Measurements from ENCODE around the gene BPIFB6. TPM values are rescaled to one million over a fixed set of nuclear protein-coding genes. Genes with fewer than 3 reads are reported as not detected.

BPIFB6 gene
- total and polyA plus RNA-seq, 2 of the 4 experiments (the other 2 are of a cell fraction), result not detected

- POLR2A ChIA-PET (ENCODE audit: unreplicated experiment), result no interaction called here
- H3K23ac ChIP-seq (ENCODE audit: low read depth, low read length), result no peak overlapping the region
- no peak overlapping the region for H4K5ac ChIP-seq (ENCODE audit: low read depth, low read length)
- no peaks in the 10 kb centered on the region for H3K9me1 ChIP-seq (ENCODE audit: insufficient read depth, low read length)
- H3K36me3 ChIP-seq (ENCODE audit: control insufficient read depth, insufficient read depth, low read length), result no peaks in the 10 kb centered on the region
- 33% methylated on average over 3 of the region's 9 CpGs; no CpG with 5 or more reads in 1 of the 2 experiments for WGBS, 2 experiments (ENCODE audit: extremely low coverage in 2 of 2, insufficient read length in 1 of 2)
- no peak overlapping the region for H3K4me3 ChIP-seq (ENCODE audit: insufficient read depth, low read depth, low read length)
- no peaks in the 10 kb centered on the region for H4K20me1 ChIP-seq (ENCODE audit: insufficient read depth, low read length)
- TF ChIP-seq SMC3 (IDR thresholded peaks at IDR 0.05; ENCODE audit: low read depth, low read length), result no peak
- TF ChIP-seq RFX5 (IDR thresholded peaks at IDR 0.05; ENCODE audit: low read depth, low read length), result no peak
- no peak for TF ChIP-seq MAZ (IDR thresholded peaks at IDR 0.05; ENCODE audit: borderline replicate concordance, low read depth, low read length)
- TF ChIP-seq FOS (IDR thresholded peaks at IDR 0.05; ENCODE audit: low read depth, low read length), result no peak
- TF ChIP-seq BHLHE40 (IDR thresholded peaks at IDR 0.05; ENCODE audit: low read depth, low read length), result no peak
- no peak for TF ChIP-seq CHD1 (IDR thresholded peaks at IDR 0.05; ENCODE audit: low read depth, low read length)
- no peak for TF ChIP-seq MXI1 (IDR thresholded peaks at IDR 0.05; ENCODE audit: borderline replicate concordance, low read depth, low read length)
- H3K14ac ChIP-seq (replicated peaks; ENCODE audit: low read depth, low read length), result no peak overlapping the region
- H3K27ac ChIP-seq (ENCODE audit: insufficient read depth, low read length), result no peak overlapping the region
- H3K27me3 ChIP-seq (ENCODE audit: control insufficient read depth, insufficient read depth, low read length), result no peaks in the 10 kb centered on the region; the same call in none of the 2 replicates
- ATAC-seq (ENCODE audit: low read depth) (no peak), DNase-seq (no peak)
- H3K56ac ChIP-seq (ENCODE audit: extremely low read depth, insufficient read depth, low read length), result no peak overlapping the region
- H2BK5ac ChIP-seq (ENCODE audit: low read depth, low read length, poor library complexity, severe bottlenecking), result no peak overlapping the region
- intact Hi-C loops (cut with micrococcal nuclease), result no loop called here
- H2AK9ac ChIP-seq (replicated peaks; ENCODE audit: low read depth, low read length, poor library complexity), result no peak overlapping the region
- H4K8ac ChIP-seq (ENCODE audit: low read depth in 2 of 2, low read length in 2 of 2), result no peak overlapping the region
- no peaks in the 10 kb centered on the region for H3K9me3 ChIP-seq (ENCODE audit: control insufficient read depth, insufficient read depth, low read length)
- dilution Hi-C loops (cut with HindIII; ENCODE audit: low sequenced_read_pairs, unreplicated experiment), result no loop called here
- no peaks in the 10 kb centered on the region for H3K4me1 ChIP-seq (ENCODE audit: control insufficient read depth, insufficient read depth, low read length)
- BruUV-seq (replicated peaks), result no TSS peak
- H3K4me2 ChIP-seq (ENCODE audit: low read depth, low read length), result no peak overlapping the region
- no peak overlapping the region for H2BK15ac ChIP-seq (ENCODE audit: low read depth, low read length)
- H3K4ac ChIP-seq (ENCODE audit: low read depth, low read length), result no peak overlapping the region
- H3K18ac ChIP-seq (ENCODE audit: low read depth, low read length), result no peak overlapping the region
- no peak overlapping the region for H2BK20ac ChIP-seq (ENCODE audit: low read depth, low read length)
- H3K9ac ChIP-seq (ENCODE audit: low read depth, low read length), result no peak overlapping the region
- no peak overlapping the region for H4K91ac ChIP-seq (ENCODE audit: insufficient read depth, low read depth, low read length)
- CTCF ChIA-PET, result no interaction called here
- H2AK5ac ChIP-seq (ENCODE audit: low read depth, low read length), result no peak overlapping the region
- H2BK120ac ChIP-seq (ENCODE audit: low read depth, low read length), result no peak overlapping the region
- no peaks in the 10 kb centered on the region for H3K79me1 ChIP-seq (ENCODE audit: low read depth in 1 of 2, low read length in 2 of 2)
- no peak overlapping the region for H2AFZ ChIP-seq (replicated peaks; ENCODE audit: low read length, poor library complexity)
- in situ Hi-C loops (cut with MboI; ENCODE audit: low sequenced_read_pairs), result no loop called here
Measured at GRCh38 chr20:32999603-33000250, 31.7 kb upstream of the BPIFB6 start.

Measured in IMR-90 (cell line).